H9 (cell line): Measurements from ENCODE around the gene PDPR. TPM values are rescaled to one million over a fixed set of nuclear protein-coding genes. Genes with fewer than 3 reads are reported as not detected.

Source experiments
- DNase-seq: peaks from one replicate; pipeline ENCODE4 v3.0.0-alpha.2; 2017
- H2AFZ ChIP-seq: one replicate; pipeline ENCODE4 v1.6.1; 2013; ENCODE audit warnings: mild to moderate bottlenecking, low read length, control low read depth, moderate library complexity
- H2AK5ac ChIP-seq: 2 replicates; pipeline ENCODE4 v1.6.1; 2013; ENCODE audit warnings: low read length, control low read depth, mixed read lengths; ENCODE audit not compliant: insufficient read length
- H2BK120ac ChIP-seq: one replicate; pipeline ENCODE4 v1.6.1; 2013; ENCODE audit warnings: low read depth, mild to moderate bottlenecking, low read length, control low read depth, inconsistent platforms; ENCODE audit not compliant: poor library complexity, severe bottlenecking
- H2BK12ac ChIP-seq: 2 replicates; pipeline ENCODE4 v1.6.1; 2013; ENCODE audit warnings: low read length, control low read depth, mixed read lengths, low read depth; ENCODE audit not compliant: insufficient read length
- H2BK15ac ChIP-seq: 2 replicates; pipeline ENCODE4 v1.6.1; 2013; ENCODE audit warnings: low read depth, low read length, control low read depth
- H2BK20ac ChIP-seq: one replicate; pipeline ENCODE4 v1.6.1; 2013; ENCODE audit warnings: low read depth, mild to moderate bottlenecking, low read length, control low read depth, inconsistent platforms; ENCODE audit not compliant: poor library complexity, severe bottlenecking
- H2BK5ac ChIP-seq: 2 replicates; pipeline ENCODE4 v1.6.1; 2013; ENCODE audit warnings: low read length, control low read depth, mixed read lengths; ENCODE audit not compliant: insufficient read length
- H3K14ac ChIP-seq: 2 replicates; pipeline ENCODE4 v1.6.1; 2013; ENCODE audit warnings: low read length, control low read depth; ENCODE audit not compliant: insufficient read depth
- H3K18ac ChIP-seq: 2 replicates; pipeline ENCODE4 v1.6.1; 2013; ENCODE audit warnings: low read depth, mild to moderate bottlenecking, mixed read lengths, low read length, control low read depth; ENCODE audit not compliant: insufficient read length
- H3K23ac ChIP-seq: 2 replicates; pipeline ENCODE4 v1.6.1; 2013; ENCODE audit warnings: low read length, control low read depth, mixed read lengths, low read depth; ENCODE audit not compliant: insufficient read length
- H3K23me2 ChIP-seq: 2 replicates; pipeline ENCODE4 v1.6.1; 2013; ENCODE audit warnings: low read depth, mild to moderate bottlenecking, mixed read lengths, low read length, control low read depth; ENCODE audit not compliant: insufficient read length, poor library complexity, severe bottlenecking
- H3K27ac ChIP-seq: 2 replicates; pipeline ENCODE4 v1.5.1; 2013; ENCODE audit warnings: low read length, control low read depth, mixed read lengths, low read depth; ENCODE audit not compliant: insufficient read length
- H3K27me3 ChIP-seq: 2 replicates; pipeline ENCODE4 v1.6.1; 2013; ENCODE audit warnings: low read length, control low read depth, inconsistent platforms; ENCODE audit not compliant: insufficient read depth
- H3K4ac ChIP-seq: 2 replicates; pipeline ENCODE4 v1.6.1; 2013; ENCODE audit warnings: low read depth, mild to moderate bottlenecking, control low read depth, inconsistent platforms, low read length, moderate library complexity
- H3K4me1 ChIP-seq: 2 replicates; pipeline ENCODE4 v1.6.1; 2013; ENCODE audit warnings: low read length, control low read depth, inconsistent platforms; ENCODE audit not compliant: insufficient read depth
- H3K4me2 ChIP-seq: 2 replicates; pipeline ENCODE4 v1.6.1; 2013; ENCODE audit warnings: low read length, control low read depth, mixed read lengths; ENCODE audit not compliant: insufficient read length, insufficient read depth
- H3K56ac ChIP-seq: 2 replicates; pipeline ENCODE4 v1.6.1; 2013; ENCODE audit warnings: low read depth, mild to moderate bottlenecking, mixed read lengths, low read length, control low read depth; ENCODE audit not compliant: insufficient read length
- H3K79me1 ChIP-seq: 2 replicates; pipeline ENCODE4 v1.6.1; 2013; ENCODE audit warnings: low read depth, mild to moderate bottlenecking, moderate library complexity, low read length, control low read depth, inconsistent platforms; ENCODE audit not compliant: insufficient read depth, poor library complexity, severe bottlenecking
- H3K79me2 ChIP-seq: 2 replicates; pipeline ENCODE4 v1.6.1; 2013; ENCODE audit warnings: low read length, control low read depth, inconsistent platforms; ENCODE audit not compliant: insufficient read depth
- H3K9ac ChIP-seq: 2 replicates; pipeline ENCODE4 v1.6.1; 2013; ENCODE audit warnings: low read length, control low read depth, mixed read lengths; ENCODE audit not compliant: insufficient read length; ENCODE audit errors: extremely low read depth
- H3K9me3 ChIP-seq: one replicate; pipeline ENCODE4 v1.6.1; 2013; ENCODE audit warnings: low read depth, low read length, inconsistent platforms; ENCODE audit not compliant: control insufficient read depth
- H3T11ph ChIP-seq: one replicate; pipeline ENCODE4 v1.6.1; 2013; ENCODE audit warnings: mild to moderate bottlenecking, low read length, control low read depth, inconsistent platforms
- H4K20me1 ChIP-seq: one replicate; pipeline ENCODE4 v1.6.1; 2013; ENCODE audit not compliant: control insufficient read depth, insufficient read length, insufficient read depth
- H4K5ac ChIP-seq: 2 replicates; pipeline ENCODE4 v1.6.1; 2013; ENCODE audit warnings: low read depth, mild to moderate bottlenecking, mixed read lengths, low read length, control low read depth; ENCODE audit not compliant: insufficient read length
- H4K8ac ChIP-seq: replicated peaks from 2 replicates; pipeline ENCODE4 v1.6.1; 2013; ENCODE audit warnings: low read length, control low read depth, mixed read lengths, low read depth; ENCODE audit not compliant: insufficient read length
- H4K91ac ChIP-seq: 2 replicates; pipeline ENCODE4 v1.6.1; 2013; ENCODE audit warnings: low read depth, mild to moderate bottlenecking, moderate library complexity, mixed read lengths, low read length, control low read depth; ENCODE audit not compliant: insufficient read length
- H3K27ac Mint-ChIP-seq, 3 experiments: 2 replicates in 2 of 3; 3 replicates in 1 of 3; pipeline ENCODE4 v1.8.0; 2020 to 2021; ENCODE audit warnings: mixed read lengths in 3 of 3, mild to moderate bottlenecking in 1 of 3, moderate library complexity in 1 of 3
- H3K27me3 Mint-ChIP-seq: 2 replicates; pipeline ENCODE4 v1.8.0; 2021; ENCODE audit warnings: low read depth, mild to moderate bottlenecking, moderate library complexity, mixed read lengths
- H3K36me3 Mint-ChIP-seq, 3 experiments: 2 replicates in 2 of 3; 3 replicates in 1 of 3; pipeline ENCODE4 v1.8.0; 2020 to 2021; ENCODE audit warnings: low read depth in 3 of 3, mixed read lengths in 3 of 3; ENCODE audit not compliant: insufficient read depth in 1 of 3
- H3K4me1 Mint-ChIP-seq, 2 experiments: 2 replicates each; pipeline ENCODE4 v1.8.0; 2020; ENCODE audit warnings: mixed read lengths in 2 of 2
- H3K4me3 Mint-ChIP-seq, 2 experiments: 2 replicates in 1 of 2; 3 replicates in 1 of 2; pipeline ENCODE4 v1.8.0; 2020 to 2021; ENCODE audit warnings: mild to moderate bottlenecking in 2 of 2, mixed read lengths in 2 of 2, moderate library complexity in 1 of 2
- H3K9me3 Mint-ChIP-seq, 2 experiments: 2 replicates in 1 of 2; 3 replicates in 1 of 2; pipeline ENCODE4 v1.8.0; 2020; ENCODE audit warnings: mild to moderate bottlenecking in 2 of 2, mixed read lengths in 2 of 2, moderate library complexity in 1 of 2
- WGBS: extraction: QIAGEN DNeasy Blood & Tissue Kit; methylation state at CpG from one replicate; pipeline ENCODE4 v1.1.7; 2013; ENCODE audit warnings: missing lambda C conversion rate, low lambda C conversion rate, mixed read lengths; ENCODE audit not compliant: insufficient read length; ENCODE audit errors: extremely low coverage; 5-methylcytosine and 5-hydroxymethylcytosine counted together
- total RNA-seq: library from RNA; stranded (reverse); gene quantifications from 2 replicates; pipeline ENCODE4 v1.2.1, GENCODE V29; 2021
- TF ChIP-seq, protein P1 (sequence below): fragments of 200-600 bp; sonication (generic); conservative IDR thresholded peaks from 3 replicates; pipeline ENCODE4 v1.8.0; 2021; ENCODE audit warnings: antibody characterized with exemption, mild to moderate bottlenecking

Gene PDPR
- total RNA-seq, 1 experiment from 2014 or later = 37.2 TPM

DNA sequence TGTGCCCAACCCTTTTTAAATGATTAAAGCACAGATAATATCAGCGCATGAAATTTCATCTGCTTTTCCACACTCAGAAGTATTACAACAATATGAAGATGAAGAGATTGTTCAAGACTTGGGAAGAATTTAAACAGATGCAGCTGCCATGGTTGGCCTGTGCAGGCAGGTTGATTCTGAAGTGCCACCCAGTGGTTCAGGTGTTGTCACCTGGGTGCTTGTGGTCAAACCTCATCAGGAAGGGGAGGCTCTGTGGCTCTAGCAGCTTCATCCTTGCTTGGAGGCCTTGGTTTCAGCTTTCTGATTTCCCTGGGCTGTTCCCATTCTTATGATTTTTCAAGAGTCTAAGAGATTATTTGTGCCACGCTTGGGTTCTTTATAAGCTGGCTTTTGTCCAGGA is 37.3 kb downstream of the PDPR start:
- H3K27ac Mint-ChIP-seq = no peak overlapping the region
- Histone ChIP-seq H2BK15ac (no peak overlapping the region), H4K20me1 (no peaks in the 10 kb centered on the region), H2AK5ac (no peak overlapping the region), H4K5ac (no peak overlapping the region), H3K79me2 (no peaks in the 10 kb centered on the region), H3K14ac (no peak overlapping the region), H4K91ac (no peak overlapping the region), H3K9ac (no peak overlapping the region), H4K8ac (no peak overlapping the region), H3K27ac (no peak overlapping the region), H2BK20ac (no peak overlapping the region), H3K18ac (no peak overlapping the region), H3K9me3 (no peaks in the 10 kb centered on the region), H3K4me2 (no peak overlapping the region), H3K23me2 (no peaks in the 10 kb centered on the region), H3K23ac (no peak overlapping the region), H3K4ac (no peak overlapping the region), H3T11ph (no peak overlapping the region), H3K27me3 (no peaks in the 10 kb centered on the region), H3K79me1 (no peaks in the 10 kb centered on the region), H2AFZ (no peak overlapping the region), H2BK12ac (no peak overlapping the region), H2BK5ac (no peak overlapping the region), H3K4me1 (no peaks in the 10 kb centered on the region), H3K56ac (no peak overlapping the region), H2BK120ac (no peak overlapping the region)
- H3K4me3 Mint-ChIP-seq = no peak overlapping the region
- TF ChIP-seq, protein P1, sequence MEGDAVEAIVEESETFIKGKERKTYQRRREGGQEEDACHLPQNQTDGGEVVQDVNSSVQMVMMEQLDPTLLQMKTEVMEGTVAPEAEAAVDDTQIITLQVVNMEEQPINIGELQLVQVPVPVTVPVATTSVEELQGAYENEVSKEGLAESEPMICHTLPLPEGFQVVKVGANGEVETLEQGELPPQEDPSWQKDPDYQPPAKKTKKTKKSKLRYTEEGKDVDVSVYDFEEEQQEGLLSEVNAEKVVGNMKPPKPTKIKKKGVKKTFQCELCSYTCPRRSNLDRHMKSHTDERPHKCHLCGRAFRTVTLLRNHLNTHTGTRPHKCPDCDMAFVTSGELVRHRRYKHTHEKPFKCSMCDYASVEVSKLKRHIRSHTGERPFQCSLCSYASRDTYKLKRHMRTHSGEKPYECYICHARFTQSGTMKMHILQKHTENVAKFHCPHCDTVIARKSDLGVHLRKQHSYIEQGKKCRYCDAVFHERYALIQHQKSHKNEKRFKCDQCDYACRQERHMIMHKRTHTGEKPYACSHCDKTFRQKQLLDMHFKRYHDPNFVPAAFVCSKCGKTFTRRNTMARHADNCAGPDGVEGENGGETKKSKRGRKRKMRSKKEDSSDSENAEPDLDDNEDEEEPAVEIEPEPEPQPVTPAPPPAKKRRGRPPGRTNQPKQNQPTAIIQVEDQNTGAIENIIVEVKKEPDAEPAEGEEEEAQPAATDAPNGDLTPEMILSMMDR = no peak
- no peak for DNase-seq
- WGBS = no CpG with 5 or more reads among the region's 2 CpGs
- no peaks in the 10 kb centered on the region for H3K4me1 Mint-ChIP-seq
- no peaks in the 10 kb centered on the region for H3K27me3 Mint-ChIP-seq
- peaks cover 47 to 71% (median 64%) of the 10 kb centered on the region in 3 experiments for H3K36me3 Mint-ChIP-seq
- H3K9me3 Mint-ChIP-seq = no peaks in the 10 kb centered on the region
